Colonic mucosa (tissue), 4 donors: Measurements from ENCODE around the gene MRPS18C. TPM values are rescaled to one million over a fixed set of nuclear protein-coding genes. Genes with fewer than 3 reads are reported as not detected.
"Not testable (repeated sequence)": the region's sequence is repeated elsewhere in the genome, so short reads cannot be mapped to it uniquely, and the experiment has no call there.

ENCODE experiments used
- DNase-seq: peaks from one replicate; pipeline ENCODE4 v3.0.0-alpha.2; 2020
- H3K27ac ChIP-seq: fragments of 200-600 bp; one replicate; pipeline ENCODE4 v1.8.0; 2021
- H3K27me3 ChIP-seq: fragments of 200-600 bp; one replicate; pipeline ENCODE4 v1.8.0; 2021
- H3K36me3 ChIP-seq: fragments of 200-600 bp; one replicate; pipeline ENCODE4 v1.8.0; 2021
- H3K4me1 ChIP-seq: fragments of 200-600 bp; one replicate; pipeline ENCODE4 v1.8.0; 2021; ENCODE audit warnings: mild to moderate bottlenecking
- H3K4me3 ChIP-seq: fragments of 200-600 bp; one replicate; pipeline ENCODE4 v1.8.0; 2021
- H3K9ac ChIP-seq, 2 donors: one replicate each; pipeline ENCODE4 v1.7.0; 2013; ENCODE audit warnings: control low read depth in 2 of 2, low read depth in 2 of 2, low read length in 2 of 2
- H3K9me3 ChIP-seq: fragments of 200-600 bp; one replicate; pipeline ENCODE4 v1.8.0; 2021
- CTCF ChIP-seq: fragments of 200-600 bp; IDR thresholded peaks from one replicate; pipeline ENCODE4 v1.8.0; 2022; ENCODE audit warnings: antibody characterized with exemption, mild to moderate bottlenecking
- intact Hi-C: fragments of 100-400 bp; cut with DNase I; formaldehyde crosslinking; loops from one replicate; pipeline ENCODE4 v1.14.1; 2022
- total RNA-seq, 2 donors: library from RNA; stranded (reverse); fragmentation: NEBNext Ultra II Directional in 1 of 2; extraction: Animal tissue kit (Norgen Biotek cat#: 25700) in 1 of 2; gene quantifications; one replicate each; pipeline ENCODE4 v1.2.1, GENCODE V29; 2021
- donor health status: healthy.
- donor health status: DM: no; HTN: no; CAD: no.
- donor health status: DM: no; HTN: no; CAD: no.

Gene MRPS18C
- total RNA-seq, 2 donors from 2014 or later = 38.2 to 57.6 TPM

- Histone ChIP-seq H3K27me3 (no peaks in the 10 kb centered on the region), H3K9me3 (no peaks in the 10 kb centered on the region), H3K4me3 (no peak overlapping the region), H3K36me3 (no peaks in the 10 kb centered on the region), H3K9ac (no peak overlapping the region), H3K4me1 (no peaks in the 10 kb centered on the region), H3K27ac (no peak overlapping the region)
- no peak for DNase-seq
- no peak for TF ChIP-seq CTCF
- intact Hi-C loops = no loop called here
Measured at GRCh38 chr4:83498187-83498586, 42.3 kb downstream of the MRPS18C start.

- H3K36me3 ChIP-seq, H3K4me1 ChIP-seq, H3K27ac ChIP-seq, H3K9ac ChIP-seq, H3K4me3 ChIP-seq, H3K9me3 ChIP-seq, H3K27me3 ChIP-seq, DNase-seq: not testable (repeated sequence)
- intact Hi-C loops = loop anchor here (10.0 kb wide), 1 partner anchor 1003 kb away; no protein-coding TSS in a partner anchor
Measured at GRCh38 chr4:83501671-83502070, 45.8 kb downstream of the MRPS18C start.

DNA sequence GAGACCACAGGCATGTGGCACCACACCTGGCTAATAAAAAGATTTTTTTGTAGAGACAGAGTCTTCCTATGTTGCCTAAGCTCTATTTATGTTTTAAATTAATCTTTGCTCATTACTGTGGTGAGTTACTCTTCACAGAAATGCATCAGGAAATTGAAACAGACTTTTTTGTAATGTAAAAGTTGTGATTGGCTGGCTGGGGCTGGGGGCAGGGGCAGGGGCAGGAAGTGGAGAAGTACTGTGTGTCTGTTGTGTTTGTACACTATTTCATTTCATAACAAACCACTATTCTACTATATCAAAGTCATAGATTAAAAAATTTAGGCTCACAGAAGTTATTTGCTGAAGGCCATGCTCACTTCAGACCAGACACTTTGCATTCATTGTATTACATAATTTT lies 48.1 kb downstream of the MRPS18C start:
- Histone ChIP-seq H3K4me3 (no peak overlapping the region), H3K4me1 (no peaks in the 10 kb centered on the region), H3K36me3 (no peaks in the 10 kb centered on the region), H3K27me3 (no peaks in the 10 kb centered on the region), H3K9ac (no peak overlapping the region), H3K9me3 (no peaks in the 10 kb centered on the region), H3K27ac (no peak overlapping the region)
- intact Hi-C loops = loop anchor here (10.0 kb wide), 1 partner anchor 1001 kb away; no protein-coding TSS in a partner anchor
- DNase-seq = no peak
- TF ChIP-seq CTCF = no peak

DNA sequence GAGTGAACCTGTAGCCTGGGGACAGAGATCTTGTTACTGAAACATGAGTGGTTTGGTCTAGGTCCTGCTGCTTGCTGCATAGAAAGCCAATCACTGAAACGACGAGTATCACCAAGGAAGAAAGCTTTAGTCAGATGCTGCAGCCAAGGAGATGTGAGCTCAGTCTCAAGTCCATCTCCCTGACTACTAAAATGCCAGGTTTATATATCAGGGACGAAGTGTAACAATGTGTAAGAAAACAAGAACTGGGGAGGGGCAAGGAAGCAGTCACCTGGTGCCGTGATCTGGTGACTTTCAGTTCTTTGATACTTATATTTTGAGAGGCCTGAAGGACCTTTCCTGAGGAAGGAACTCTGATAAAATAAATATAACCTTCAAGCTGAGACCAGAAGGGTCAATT lies 48.6 kb downstream of the MRPS18C start:
- TF ChIP-seq CTCF = no peak
- Histone ChIP-seq H3K4me1 (no peaks in the 10 kb centered on the region), H3K36me3 (no peaks in the 10 kb centered on the region), H3K9ac (no peak overlapping the region), H3K27me3 (no peaks in the 10 kb centered on the region), H3K4me3 (no peak overlapping the region), H3K27ac (no peak overlapping the region), H3K9me3 (no peaks in the 10 kb centered on the region)
- intact Hi-C loops = loop anchor here (10.0 kb wide), 1 partner anchor 1000 kb away; no protein-coding TSS in a partner anchor
- DNase-seq = no peak

DNA sequence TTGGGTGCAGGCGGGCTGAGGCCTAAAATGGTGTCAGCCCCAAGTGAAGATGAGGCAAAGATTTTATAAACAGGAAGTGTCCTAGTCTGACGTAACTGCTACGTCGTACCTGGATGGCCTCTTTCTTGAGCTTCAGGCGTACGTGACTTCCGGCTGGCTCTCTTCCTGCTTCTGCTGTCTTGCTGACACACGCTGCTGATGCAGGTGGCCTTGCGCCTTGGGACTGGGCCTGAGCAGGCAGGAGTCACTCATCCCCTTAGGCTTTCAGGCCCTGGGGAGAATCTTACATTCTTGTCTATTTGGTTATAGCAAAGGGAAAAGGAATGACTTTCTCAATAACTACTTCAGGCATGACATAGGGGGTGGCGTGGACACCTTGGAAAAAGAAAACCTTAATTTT lies 49.1 kb downstream of the MRPS18C start:
- no peak overlapping the region for H3K27ac ChIP-seq

More for the DNA sequence above, 49.1 kb downstream of the MRPS18C start:
- Histone ChIP-seq H3K36me3 (no peaks in the 10 kb centered on the region), H3K9ac (no peak overlapping the region), H3K4me3 (no peak overlapping the region), H3K9me3 (no peaks in the 10 kb centered on the region), H3K27me3 (no peaks in the 10 kb centered on the region), H3K4me1 (no peaks in the 10 kb centered on the region)
- no peak for TF ChIP-seq CTCF
- intact Hi-C loops = loop anchor here (10.0 kb wide), 1 partner anchor 1000 kb away; no protein-coding TSS in a partner anchor
- no peak for DNase-seq
